CD4-positive, CD25-positive, alpha-beta regulatory T cell (primary cell): ENCODE measurements around the gene ALG14. TPM values are rescaled to one million over a fixed set of nuclear protein-coding genes. Genes with fewer than 3 reads are reported as not detected.

Source experiments
- ATAC-seq, 2 donors: fragments of 150-1000 bp; cut with Tn5 transposase; one replicate each; pipeline ENCODE4 v1.10.0; 2021; ENCODE audit warnings: low read depth in 2 of 2, moderate number of reproducible peaks in 2 of 2, moderate library complexity in 1 of 2
- DNase-seq, 3 donors: peaks; one replicate each; pipeline versions ENCODE4 v3.0.0 to v3.0.0-alpha.2; 2012 to 2022; ENCODE audit warnings: mixed read lengths in 1 of 3
- H3K27ac ChIP-seq: one replicate; pipeline ENCODE4 v1.7.0; 2013; ENCODE audit warnings: mild to moderate bottlenecking, low read length; ENCODE audit not compliant: insufficient read depth, poor library complexity, severe bottlenecking
- H3K27me3 ChIP-seq: one replicate; pipeline ENCODE4 v1.7.0; 2013; ENCODE audit warnings: low read length; ENCODE audit not compliant: control insufficient read depth, insufficient read depth
- H3K36me3 ChIP-seq: one replicate; pipeline ENCODE4 v1.7.0; 2013; ENCODE audit warnings: mild to moderate bottlenecking, low read length, moderate library complexity; ENCODE audit not compliant: control insufficient read depth, insufficient read depth
- H3K4me1 ChIP-seq: 2 replicates; pipeline ENCODE4 v1.7.0; 2013; ENCODE audit warnings: mild to moderate bottlenecking, low read length; ENCODE audit not compliant: insufficient read depth, control insufficient read depth, poor library complexity, severe bottlenecking
- H3K4me3 ChIP-seq: one replicate; pipeline ENCODE4 v1.7.0; 2013; ENCODE audit warnings: low read depth, mild to moderate bottlenecking, low read length, moderate library complexity
- H3K9me3 ChIP-seq, 2 experiments: 1 replicate in 1 of 2; 2 replicates in 1 of 2; pipeline ENCODE4 v1.7.0; 2013; ENCODE audit warnings: low read length in 2 of 2, mild to moderate bottlenecking in 1 of 2, moderate library complexity in 1 of 2; ENCODE audit not compliant: control insufficient read depth in 2 of 2
- H3K27ac Mint-ChIP-seq, 3 donors: one replicate each; pipeline ENCODE4 v1.8.0; 2020 to 2022; ENCODE audit warnings: mild to moderate bottlenecking in 3 of 3, mixed read lengths in 3 of 3, moderate library complexity in 2 of 3
- H3K27me3 Mint-ChIP-seq: one replicate; pipeline ENCODE4 v1.8.0; 2022; ENCODE audit warnings: mild to moderate bottlenecking, mixed read lengths
- H3K36me3 Mint-ChIP-seq: one replicate; pipeline ENCODE4 v1.8.0; 2020; ENCODE audit warnings: mixed read lengths
- H3K4me1 Mint-ChIP-seq, 4 donors: one replicate each; pipeline ENCODE4 v1.8.0; 2020 to 2022; ENCODE audit warnings: mixed read lengths in 4 of 4, mild to moderate bottlenecking in 1 of 4
- H3K4me3 Mint-ChIP-seq, 4 donors: one replicate each; pipeline ENCODE4 v1.8.0; 2020 to 2022; ENCODE audit warnings: mild to moderate bottlenecking in 4 of 4, mixed read lengths in 4 of 4, moderate library complexity in 3 of 4
- H3K9me3 Mint-ChIP-seq, 7 donors: one replicate each; pipeline ENCODE4 v1.8.0; 2020 to 2022; ENCODE audit warnings: mixed read lengths in 7 of 7, mild to moderate bottlenecking in 3 of 7, moderate library complexity in 2 of 7
- polyA plus RNA-seq, 4 donors: library from polyadenylated mRNA; unstranded; fragments of 300-500 nt; fragmentation: Illumina TruSeq; gene quantifications; one replicate each; pipeline ENCODE4 v1.2.3, GENCODE V29; 2021
- total RNA-seq: library from RNA; stranded (reverse); gene quantifications from one replicate; pipeline ENCODE4 v1.2.3, GENCODE V29; 2022

ALG14 gene
- total and polyA plus RNA-seq, 5 donors from 2014 or later, result 1.2 to 11.0 (median 5.7) TPM

- peak overlapping the region in 1 of 3 donors; percentile 24 for H3K27ac Mint-ChIP-seq
- H3K9me3 Mint-ChIP-seq, result no peaks in the 10 kb centered on the region
- no peak overlapping the region for H3K27ac ChIP-seq
These were observed 93.6 kb downstream of the ALG14 start for GRCh38 chr1:94979131-94979530.

GRCh38 chr1:94978401-94978800 is 94.3 kb downstream of the ALG14 start:
- no peak for ATAC-seq

More at GRCh38 chr1:94979131-94979530, 93.6 kb downstream of the ALG14 start:
- Mint-ChIP-seq H3K4me3 (no peak overlapping the region), H3K36me3 (peaks cover 6% of the 10 kb centered on the region), H3K27me3 (no peaks in the 10 kb centered on the region), H3K4me1 (peaks cover 0 to 8% (median 3%) of the 10 kb centered on the region in 4 donors)
- DNase-seq, result no peak
- Histone ChIP-seq H3K4me3 (no peak overlapping the region), H3K36me3 (no peaks in the 10 kb centered on the region), H3K27me3 (no peaks in the 10 kb centered on the region), H3K4me1 (no peaks in the 10 kb centered on the region), H3K9me3 (no peaks in the 10 kb centered on the region)
- ATAC-seq, result no peak

GRCh38 chr1:94976971-94977548 is 95.7 kb downstream of the ALG14 start:
- peaks cover 0 to 8% (median 5%) of the 10 kb centered on the region in 4 donors for H3K4me1 Mint-ChIP-seq
- Histone ChIP-seq H3K27me3 (no peaks in the 10 kb centered on the region), H3K27ac (no peak overlapping the region), H3K4me1 (no peaks in the 10 kb centered on the region), H3K36me3 (no peaks in the 10 kb centered on the region), H3K9me3 (no peaks in the 10 kb centered on the region), H3K4me3 (no peak overlapping the region)
- no peaks in the 10 kb centered on the region for H3K36me3 Mint-ChIP-seq
- no peak for DNase-seq
- H3K27ac Mint-ChIP-seq, result peak overlapping the region in 1 of 3 donors; percentile 0
- H3K27me3 Mint-ChIP-seq, result no peaks in the 10 kb centered on the region
- no peaks in the 10 kb centered on the region for H3K9me3 Mint-ChIP-seq
- no peak overlapping the region for H3K4me3 Mint-ChIP-seq
- ATAC-seq, result no peak

More at GRCh38 chr1:94978401-94978800, 94.3 kb downstream of the ALG14 start:
- Histone ChIP-seq H3K27ac (no peak overlapping the region), H3K4me1 (no peaks in the 10 kb centered on the region), H3K27me3 (no peaks in the 10 kb centered on the region), H3K4me3 (no peak overlapping the region), H3K9me3 (no peaks in the 10 kb centered on the region), H3K36me3 (no peaks in the 10 kb centered on the region)
- H3K36me3 Mint-ChIP-seq, result peaks cover 6% of the 10 kb centered on the region
- H3K4me3 Mint-ChIP-seq, result no peak overlapping the region
- DNase-seq, result no peak
- H3K9me3 Mint-ChIP-seq, result no peaks in the 10 kb centered on the region
- H3K27ac Mint-ChIP-seq, result no peak overlapping the region
- H3K4me1 Mint-ChIP-seq, result peaks cover 0 to 8% (median 3%) of the 10 kb centered on the region in 4 donors
- no peaks in the 10 kb centered on the region for H3K27me3 Mint-ChIP-seq

GRCh38 chr1:94974824-94975223 is 97.9 kb downstream of the ALG14 start:
- Histone ChIP-seq H3K9me3 (no peaks in the 10 kb centered on the region), H3K4me1 (no peaks in the 10 kb centered on the region), H3K27me3 (no peaks in the 10 kb centered on the region), H3K4me3 (no peak overlapping the region), H3K27ac (no peak overlapping the region), H3K36me3 (no peaks in the 10 kb centered on the region)
- no peak for DNase-seq
- Mint-ChIP-seq H3K4me3 (no peak overlapping the region), H3K27me3 (no peaks in the 10 kb centered on the region), H3K36me3 (no peaks in the 10 kb centered on the region), H3K4me1 (peaks cover 0 to 4% (median 0%) of the 10 kb centered on the region in 4 donors), H3K9me3 (no peaks in the 10 kb centered on the region), H3K27ac (no peak overlapping the region)
- ATAC-seq, result no peak

- ATAC-seq (no peak), DNase-seq (no peak)
- peaks cover 2% of the 10 kb centered on the region for H3K36me3 Mint-ChIP-seq
- Histone ChIP-seq H3K27ac (no peak overlapping the region), H3K9me3 (no peaks in the 10 kb centered on the region), H3K4me1 (no peaks in the 10 kb centered on the region), H3K27me3 (no peaks in the 10 kb centered on the region), H3K4me3 (no peak overlapping the region), H3K36me3 (no peaks in the 10 kb centered on the region)
- peaks cover 0 to 8% (median 0%) of the 10 kb centered on the region in 4 donors for H3K4me1 Mint-ChIP-seq
- no peak overlapping the region for H3K4me3 Mint-ChIP-seq
- H3K27me3 Mint-ChIP-seq, result no peaks in the 10 kb centered on the region
- peaks cover 0 to 1% (median 0%) of the 10 kb centered on the region in 7 donors for H3K9me3 Mint-ChIP-seq
- H3K27ac Mint-ChIP-seq, result no peak overlapping the region
These were observed 98.5 kb downstream of the ALG14 start for GRCh38 chr1:94974241-94974640.

- H3K27ac ChIP-seq, result no peak overlapping the region
- no peaks in the 10 kb centered on the region for H3K9me3 ChIP-seq
- no peaks in the 10 kb centered on the region for H3K27me3 Mint-ChIP-seq
- H3K36me3 ChIP-seq, result no peaks in the 10 kb centered on the region
- H3K9me3 Mint-ChIP-seq, result peaks cover 0 to 1% (median 0%) of the 10 kb centered on the region in 7 donors
- peaks cover 4% of the 10 kb centered on the region for H3K36me3 Mint-ChIP-seq
- no peak overlapping the region for H3K27ac Mint-ChIP-seq
- H3K4me3 ChIP-seq, result no peak overlapping the region
- no peaks in the 10 kb centered on the region for H3K4me1 ChIP-seq
- no peak for DNase-seq
- H3K4me1 Mint-ChIP-seq, result peaks cover 0 to 8% (median 1%) of the 10 kb centered on the region in 4 donors
- peak overlapping the region in 1 of 4 donors; percentile 32 for H3K4me3 Mint-ChIP-seq
- no peaks in the 10 kb centered on the region for H3K27me3 ChIP-seq
- ATAC-seq, result no peak
These were observed 99.3 kb downstream of the ALG14 start for GRCh38 chr1:94973309-94973922.

- peaks cover 0 to 8% (median 2%) of the 10 kb centered on the region in 4 donors for H3K4me1 Mint-ChIP-seq
- ATAC-seq (no peak), DNase-seq (no peak)
- Histone ChIP-seq H3K27ac (no peak overlapping the region), H3K27me3 (no peaks in the 10 kb centered on the region), H3K9me3 (no peaks in the 10 kb centered on the region), H3K36me3 (no peaks in the 10 kb centered on the region), H3K4me3 (no peak overlapping the region), H3K4me1 (no peaks in the 10 kb centered on the region)
- peaks cover 4% of the 10 kb centered on the region for H3K36me3 Mint-ChIP-seq
- H3K27ac Mint-ChIP-seq, result no peak overlapping the region
- peaks cover 0 to 1% (median 0%) of the 10 kb centered on the region in 7 donors for H3K9me3 Mint-ChIP-seq
- H3K4me3 Mint-ChIP-seq, result no peak overlapping the region
- no peaks in the 10 kb centered on the region for H3K27me3 Mint-ChIP-seq
These were observed 101.2 kb downstream of the ALG14 start for GRCh38 chr1:94971491-94971924.

GRCh38 chr1:94970783-94971182 is 102.0 kb downstream of the ALG14 start:
- no peak overlapping the region for H3K4me3 ChIP-seq
- Mint-ChIP-seq H3K4me3 (no peak overlapping the region), H3K27me3 (no peaks in the 10 kb centered on the region), H3K36me3 (peaks cover 4% of the 10 kb centered on the region), H3K9me3 (peaks cover 0 to 1% (median 0%) of the 10 kb centered on the region in 7 donors), H3K27ac (peak overlapping the region in 1 of 3 donors; percentile 20), H3K4me1 (peaks cover 0 to 8% (median 3%) of the 10 kb centered on the region in 4 donors)
- no peaks in the 10 kb centered on the region for H3K27me3 ChIP-seq
- no peak for DNase-seq
- H3K4me1 ChIP-seq, result no peaks in the 10 kb centered on the region
- H3K9me3 ChIP-seq, result no peaks in the 10 kb centered on the region
- no peak overlapping the region for H3K27ac ChIP-seq
- no peaks in the 10 kb centered on the region for H3K36me3 ChIP-seq
- ATAC-seq, result no peak
